Measurements from ENCODE around the gene KRTAP4-5. TPM values are rescaled to one million over a fixed set of nuclear protein-coding genes. Genes with fewer than 3 reads are reported as not detected.
"Not testable (repeated sequence)": the region's sequence is repeated elsewhere in the genome, so short reads cannot be mapped to it uniquely, and the experiment has no call there.

KRTAP4-5 gene
- total RNA-seq, 1 donor from 2014 or later = not detected

DNA sequence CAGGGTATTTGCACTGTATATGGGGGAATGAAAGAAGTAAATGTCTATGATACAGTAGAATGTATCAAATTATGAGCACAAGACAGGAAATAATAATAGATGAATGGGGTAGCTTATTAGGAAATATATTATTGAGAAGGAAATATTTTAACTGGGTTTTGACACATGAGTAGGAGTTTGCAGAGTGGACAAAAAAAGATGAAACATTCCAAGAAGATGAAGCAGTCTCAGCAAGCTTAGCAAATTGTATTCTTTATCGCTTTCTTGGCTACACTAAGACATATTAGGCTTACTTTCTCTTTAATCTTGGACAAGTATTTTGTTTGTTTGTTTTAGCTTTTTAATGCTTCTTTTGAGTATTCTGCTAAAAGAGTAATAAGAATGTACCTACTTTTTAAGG lies 45.7 kb downstream of the KRTAP4-5 start:
- ATAC-seq (no peak), DNase-seq (no peak)
- Histone ChIP-seq H3K36me3 (no peaks in the 10 kb centered on the region), H3K9me3 (no peaks in the 10 kb centered on the region), H3K4me1 (no peaks in the 10 kb centered on the region), H3K27ac (no peak overlapping the region), H3K4me3 (no peak overlapping the region), H3K27me3 (no peaks in the 10 kb centered on the region)
- TF ChIP-seq, protein P1, sequence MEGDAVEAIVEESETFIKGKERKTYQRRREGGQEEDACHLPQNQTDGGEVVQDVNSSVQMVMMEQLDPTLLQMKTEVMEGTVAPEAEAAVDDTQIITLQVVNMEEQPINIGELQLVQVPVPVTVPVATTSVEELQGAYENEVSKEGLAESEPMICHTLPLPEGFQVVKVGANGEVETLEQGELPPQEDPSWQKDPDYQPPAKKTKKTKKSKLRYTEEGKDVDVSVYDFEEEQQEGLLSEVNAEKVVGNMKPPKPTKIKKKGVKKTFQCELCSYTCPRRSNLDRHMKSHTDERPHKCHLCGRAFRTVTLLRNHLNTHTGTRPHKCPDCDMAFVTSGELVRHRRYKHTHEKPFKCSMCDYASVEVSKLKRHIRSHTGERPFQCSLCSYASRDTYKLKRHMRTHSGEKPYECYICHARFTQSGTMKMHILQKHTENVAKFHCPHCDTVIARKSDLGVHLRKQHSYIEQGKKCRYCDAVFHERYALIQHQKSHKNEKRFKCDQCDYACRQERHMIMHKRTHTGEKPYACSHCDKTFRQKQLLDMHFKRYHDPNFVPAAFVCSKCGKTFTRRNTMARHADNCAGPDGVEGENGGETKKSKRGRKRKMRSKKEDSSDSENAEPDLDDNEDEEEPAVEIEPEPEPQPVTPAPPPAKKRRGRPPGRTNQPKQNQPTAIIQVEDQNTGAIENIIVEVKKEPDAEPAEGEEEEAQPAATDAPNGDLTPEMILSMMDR (IDR thresholded peaks at IDR 0.05) = no peak
- intact Hi-C loops (cut with DNase I) = no loop called here

DNA sequence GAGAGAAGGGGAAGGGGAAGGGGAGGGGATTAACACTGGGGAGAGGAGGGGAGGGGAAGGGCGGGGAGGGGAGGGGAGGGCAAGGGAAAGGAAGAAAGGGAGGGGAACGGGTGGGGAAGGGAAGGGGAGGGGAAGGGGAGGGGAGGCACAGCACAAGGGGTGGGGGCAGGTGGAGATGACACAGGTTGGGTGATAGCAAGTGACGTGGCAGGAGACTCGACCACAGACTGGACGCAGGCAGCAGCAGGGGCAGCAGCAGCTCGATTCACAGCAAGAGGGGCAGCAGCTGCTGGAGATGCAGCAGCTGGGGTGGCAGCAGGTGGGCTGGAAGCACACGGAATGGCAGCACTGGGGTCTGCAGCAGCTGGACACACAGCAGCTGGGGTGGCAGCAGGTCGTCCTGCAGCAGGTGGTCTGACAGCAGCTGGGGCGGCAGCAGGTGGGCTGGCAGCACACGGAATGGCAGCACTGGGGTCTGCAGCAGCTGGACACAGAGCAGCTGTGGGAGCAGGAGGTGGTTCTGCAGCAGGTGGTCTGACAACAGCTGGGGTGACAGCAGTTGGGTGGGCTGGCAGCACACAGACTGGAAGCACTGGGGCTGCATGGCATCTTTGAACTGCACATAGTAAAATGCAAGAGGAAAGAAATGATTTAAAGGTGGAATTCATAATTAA lies 47.9 kb downstream of the KRTAP4-5 start, which contains the start of gene KRTAP4-16:
KRTAP4-16 (minus strand) TSS at position 624 of the 674 bp plus-strand sequence; CDS start at position 624, 0 bp downstream.
- TF ChIP-seq, protein P1 (IDR thresholded peaks at IDR 0.05) = no peak
- Histone ChIP-seq H3K4me3 (no peak within 1 kb of the TSS), H3K4me1 (no peaks in the 10 kb centered on the region), H3K36me3 (no peaks in the 10 kb centered on the region), H3K27me3 (no peaks in the 10 kb centered on the region), H3K9me3 (no peaks in the 10 kb centered on the region), H3K27ac (no peak within 1 kb of the TSS)
- DNase-seq (no peak), ATAC-seq (no peak)
- intact Hi-C loops (cut with DNase I) = no loop called here

DNA sequence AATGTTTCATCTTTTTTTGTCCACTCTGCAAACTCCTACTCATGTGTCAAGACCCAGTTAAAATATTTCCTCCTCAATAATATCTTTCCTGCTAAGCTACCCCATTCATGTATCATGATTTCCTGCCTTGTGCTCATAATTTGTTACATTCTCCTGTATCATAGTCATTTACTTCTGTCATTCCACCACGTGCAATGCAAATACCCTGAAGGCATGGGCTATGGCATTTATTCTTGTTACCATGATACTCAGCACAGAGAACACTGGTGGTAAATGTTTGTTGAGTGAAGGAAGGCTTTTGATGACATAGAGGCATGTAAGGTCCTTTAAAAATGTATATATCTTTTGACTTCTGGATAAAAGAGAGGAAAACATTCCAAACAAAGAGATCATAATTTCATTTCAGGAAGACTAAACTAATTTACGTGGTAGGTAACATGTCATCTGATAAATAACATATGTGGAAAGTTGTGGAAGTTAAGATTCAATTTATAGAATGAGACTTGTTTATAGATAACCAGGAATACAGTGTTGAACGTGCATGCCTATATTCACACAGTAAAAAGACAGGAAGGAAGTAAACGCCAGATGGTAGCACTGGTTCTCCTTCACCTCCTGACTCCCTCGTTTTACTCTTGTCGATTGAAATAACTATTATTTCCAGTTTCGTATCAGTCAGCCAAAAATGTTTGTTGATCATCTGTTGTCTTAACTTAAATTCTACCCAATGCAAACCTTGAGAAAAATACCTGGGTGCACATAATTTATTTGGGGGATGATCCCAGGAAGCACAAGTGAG lies 49.7 kb downstream of the KRTAP4-5 start:
- H3K4me1 ChIP-seq; DNase-seq; H3K9me3 ChIP-seq; H3K27me3 ChIP-seq; ATAC-seq; H3K36me3 ChIP-seq; H3K27ac ChIP-seq; H3K4me3 ChIP-seq; intact Hi-C loops (cut with DNase I): not testable (repeated sequence)

Other genes starting within 250 kb of the KRTAP4-5 start
- 1.1 TPM for gene KRT23, start 212.2 kb downstream of the KRTAP4-5 start, total RNA-seq
- 0.35 TPM for gene KRT39, start 182.9 kb downstream of the KRTAP4-5 start, total RNA-seq
- gene KRT40, start 165.5 kb downstream of the KRTAP4-5 start, total RNA-seq = not detected
- not detected for gene KRTAP3-3, start 155.7 kb downstream of the KRTAP4-5 start, total RNA-seq
- not detected for gene KRTAP3-2, start 149.9 kb downstream of the KRTAP4-5 start, total RNA-seq
- gene KRTAP3-1, start 140.7 kb downstream of the KRTAP4-5 start, total RNA-seq = not detected
- not detected for gene KRTAP1-5, start 122.6 kb downstream of the KRTAP4-5 start, total RNA-seq
- gene KRTAP1-4, start 119.6 kb downstream of the KRTAP4-5 start, total RNA-seq = not detected
- not detected for gene KRTAP1-3, start 115.0 kb downstream of the KRTAP4-5 start, total RNA-seq
- gene KRTAP1-1, start 108.4 kb downstream of the KRTAP4-5 start, total RNA-seq = not detected
- gene KRTAP2-1, start 102.5 kb downstream of the KRTAP4-5 start, total RNA-seq = not detected
- gene KRTAP2-2, start 94.6 kb downstream of the KRTAP4-5 start, total RNA-seq = not detected
- gene KRTAP2-3, start 89.7 kb downstream of the KRTAP4-5 start, total RNA-seq = not detected
- not detected for gene KRTAP2-4, start 83.9 kb downstream of the KRTAP4-5 start, total RNA-seq
- gene KRTAP4-7, start 65.7 kb downstream of the KRTAP4-5 start, total RNA-seq = not detected
- gene KRTAP4-8, start 51.7 kb downstream of the KRTAP4-5 start, total RNA-seq = not detected
- not detected for gene KRTAP4-16, start 47.6 kb downstream of the KRTAP4-5 start, total RNA-seq
- gene KRTAP4-9, start 44.4 kb downstream of the KRTAP4-5 start, total RNA-seq = not detected
- not detected for gene KRTAP4-11, start 31.5 kb downstream of the KRTAP4-5 start, total RNA-seq
- not detected for gene KRTAP4-12, start 25.6 kb downstream of the KRTAP4-5 start, total RNA-seq
- gene KRTAP4-6, start 9.3 kb downstream of the KRTAP4-5 start, total RNA-seq = not detected
- not detected for gene KRTAP4-4, start 10.9 kb upstream of the KRTAP4-5 start, total RNA-seq
- gene KRTAP4-3, start 18.4 kb upstream of the KRTAP4-5 start, total RNA-seq = not detected
- not detected for gene KRTAP4-2, start 28.4 kb upstream of the KRTAP4-5 start, total RNA-seq
- not detected for gene KRTAP4-1, start 35.1 kb upstream of the KRTAP4-5 start, total RNA-seq
- gene KRTAP9-1, start 40.1 kb upstream of the KRTAP4-5 start, total RNA-seq = not detected
- gene KRTAP9-2, start 76.8 kb upstream of the KRTAP4-5 start, total RNA-seq = not detected
- gene KRTAP9-3, start 82.6 kb upstream of the KRTAP4-5 start, total RNA-seq = not detected
- gene KRTAP9-8, start 88.2 kb upstream of the KRTAP4-5 start, total RNA-seq = not detected
- not detected for gene KRTAP9-4, start 99.9 kb upstream of the KRTAP4-5 start, total RNA-seq
- gene KRTAP9-9, start 105.6 kb upstream of the KRTAP4-5 start, total RNA-seq = not detected
- not detected for gene KRTAP9-6, start 115.6 kb upstream of the KRTAP4-5 start, total RNA-seq
- gene KRTAP9-7, start 125.9 kb upstream of the KRTAP4-5 start, total RNA-seq = not detected
- gene KRTAP29-1, start 153.0 kb upstream of the KRTAP4-5 start, total RNA-seq = not detected
- gene KRTAP16-1, start 159.5 kb upstream of the KRTAP4-5 start, total RNA-seq = not detected
- not detected for gene KRTAP17-1, start 165.9 kb upstream of the KRTAP4-5 start, total RNA-seq
- gene KRT33A, start 201.0 kb upstream of the KRTAP4-5 start, total RNA-seq = not detected
- gene KRT33B, start 220.0 kb upstream of the KRTAP4-5 start, total RNA-seq = not detected
- not detected for gene KRT34, start 232.5 kb upstream of the KRTAP4-5 start, total RNA-seq
- not detected for gene KRT31, start 247.8 kb upstream of the KRTAP4-5 start, total RNA-seq

All from upper lobe of right lung (tissue), 1 donor.